ENCODE measurements around the gene HJV.

HJV gene

GRCh38 chr1:145974721-145975120 is 46.8 kb downstream of the HJV start:
- H3K4me3 ChIP-seq (ENCODE audit: low read depth, low read length), result no peak overlapping the region
- TF ChIP-seq CTCF (IDR thresholded peaks at IDR 0.05; ENCODE audit: low read depth, low read length), result no peak

- no peak overlapping the region for H3K4me3 ChIP-seq (ENCODE audit: low read depth, low read length)
- TF ChIP-seq CTCF (IDR thresholded peaks at IDR 0.05; ENCODE audit: low read depth, low read length), result no peak
These were observed 49.0 kb downstream of the HJV start for GRCh38 chr1:145972580-145972979.

Data from WI38 (cell line).